GM12892 (cell line): ENCODE results near the gene CRBN.

ENCODE experiments used
- POLR2A ChIP-seq: IDR thresholded peaks from 2 replicates; pipeline ENCODE4 v1.6.1; 2011; ENCODE audit warnings: low read depth, low read length, control low read depth
- POLR2AphosphoS5 ChIP-seq: IDR thresholded peaks from 2 replicates; pipeline ENCODE4 v1.6.1; 2011; ENCODE audit warnings: low read depth, low read length, control low read depth
- TAF1 ChIP-seq: IDR thresholded peaks from 2 replicates; pipeline ENCODE4 v1.6.1; 2011; ENCODE audit warnings: low read depth, mild to moderate bottlenecking, control low read depth, low read length, borderline replicate concordance

DNA sequence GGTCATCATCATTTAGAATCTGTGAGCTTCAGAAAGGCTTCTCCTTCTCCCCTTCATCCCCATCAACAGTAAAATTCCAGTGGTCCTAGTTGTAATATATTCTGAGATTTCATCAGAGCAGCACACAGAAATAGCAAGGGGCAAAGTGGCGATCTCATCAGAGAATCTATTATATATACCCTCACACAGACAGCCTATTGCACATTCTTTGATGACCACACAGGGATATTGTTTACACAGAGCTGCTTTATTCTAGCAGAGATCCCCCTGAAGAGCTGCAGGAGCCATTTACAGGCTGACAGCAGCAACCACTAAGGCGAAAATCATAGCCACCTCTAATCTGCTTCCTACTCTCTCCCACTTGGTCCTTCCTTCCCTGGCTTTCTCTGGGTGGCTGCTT, 42.0 kb upstream of the CRBN start:
- TF ChIP-seq POLR2A (no peak), TAF1 (no peak), POLR2AphosphoS5 (no peak)
